ENCODE results near the gene GOLGA2.

The GOLGA2 gene, protein sequence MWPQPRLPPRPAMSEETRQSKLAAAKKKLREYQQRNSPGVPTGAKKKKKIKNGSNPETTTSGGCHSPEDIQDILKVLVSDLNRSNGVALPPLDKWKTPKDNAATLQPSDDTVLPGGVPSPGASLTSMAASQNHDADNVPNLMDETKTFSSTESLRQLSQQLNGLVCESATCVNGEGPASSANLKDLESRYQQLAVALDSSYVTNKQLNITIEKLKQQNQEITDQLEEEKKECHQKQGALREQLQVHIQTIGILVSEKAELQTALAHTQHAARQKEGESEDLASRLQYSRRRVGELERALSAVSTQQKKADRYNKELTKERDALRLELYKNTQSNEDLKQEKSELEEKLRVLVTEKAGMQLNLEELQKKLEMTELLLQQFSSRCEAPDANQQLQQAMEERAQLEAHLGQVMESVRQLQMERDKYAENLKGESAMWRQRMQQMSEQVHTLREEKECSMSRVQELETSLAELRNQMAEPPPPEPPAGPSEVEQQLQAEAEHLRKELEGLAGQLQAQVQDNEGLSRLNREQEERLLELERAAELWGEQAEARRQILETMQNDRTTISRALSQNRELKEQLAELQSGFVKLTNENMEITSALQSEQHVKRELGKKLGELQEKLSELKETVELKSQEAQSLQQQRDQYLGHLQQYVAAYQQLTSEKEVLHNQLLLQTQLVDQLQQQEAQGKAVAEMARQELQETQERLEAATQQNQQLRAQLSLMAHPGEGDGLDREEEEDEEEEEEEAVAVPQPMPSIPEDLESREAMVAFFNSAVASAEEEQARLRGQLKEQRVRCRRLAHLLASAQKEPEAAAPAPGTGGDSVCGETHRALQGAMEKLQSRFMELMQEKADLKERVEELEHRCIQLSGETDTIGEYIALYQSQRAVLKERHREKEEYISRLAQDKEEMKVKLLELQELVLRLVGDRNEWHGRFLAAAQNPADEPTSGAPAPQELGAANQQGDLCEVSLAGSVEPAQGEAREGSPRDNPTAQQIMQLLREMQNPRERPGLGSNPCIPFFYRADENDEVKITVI

DNA sequence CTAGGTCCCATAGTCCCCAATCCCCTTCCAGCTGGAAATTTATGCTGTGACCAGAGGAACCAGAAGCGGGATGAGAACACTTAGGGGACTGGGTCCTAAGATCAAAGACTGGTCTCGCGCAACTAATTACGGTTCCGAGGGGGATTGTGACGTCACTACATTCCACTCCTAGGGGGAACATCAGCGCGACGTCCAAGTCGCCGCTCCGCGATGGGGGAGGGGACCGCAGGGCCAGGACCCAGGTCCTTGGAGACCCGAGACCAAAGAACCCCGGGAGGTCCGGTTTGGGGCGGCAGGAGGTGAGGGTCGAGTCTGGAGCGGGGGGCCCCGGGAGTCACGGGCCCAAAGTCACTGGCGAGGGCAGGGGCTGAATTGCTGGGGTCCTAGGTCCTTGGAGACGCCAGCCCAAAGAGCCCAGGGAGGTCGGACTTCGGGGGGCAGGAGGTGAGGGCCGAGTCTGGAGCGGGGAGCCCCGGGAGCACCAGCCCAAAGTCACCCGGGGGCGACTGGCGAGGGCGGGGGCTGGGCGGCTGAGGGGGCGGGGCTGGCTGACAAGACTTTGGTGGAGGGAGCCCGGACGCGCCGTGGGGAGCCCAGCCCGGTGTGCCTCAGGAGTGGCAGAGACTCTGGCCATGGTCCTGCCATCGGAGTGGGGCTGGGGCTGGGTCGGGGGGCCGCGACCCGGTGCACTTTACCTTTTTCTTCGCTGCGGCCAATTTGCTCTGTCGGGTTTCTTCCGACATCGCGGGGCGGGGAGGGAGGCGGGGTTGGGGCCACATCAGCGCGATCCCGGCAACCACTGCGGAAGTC is at the start of gene GOLGA2:
TSS of gene GOLGA2 (minus strand) at position 810 of the 810 bp plus-strand sequence. CDS start at position 779, 31 bp downstream.
- peak within 1 kb of the TSS; percentile 88 for H3K27ac ChIP-seq
- no peak for TF ChIP-seq ZFX (IDR thresholded peaks at IDR 0.05)
- TF ChIP-seq CTCF (conservative IDR thresholded peaks at IDR 0.05), result no peak

DNA sequence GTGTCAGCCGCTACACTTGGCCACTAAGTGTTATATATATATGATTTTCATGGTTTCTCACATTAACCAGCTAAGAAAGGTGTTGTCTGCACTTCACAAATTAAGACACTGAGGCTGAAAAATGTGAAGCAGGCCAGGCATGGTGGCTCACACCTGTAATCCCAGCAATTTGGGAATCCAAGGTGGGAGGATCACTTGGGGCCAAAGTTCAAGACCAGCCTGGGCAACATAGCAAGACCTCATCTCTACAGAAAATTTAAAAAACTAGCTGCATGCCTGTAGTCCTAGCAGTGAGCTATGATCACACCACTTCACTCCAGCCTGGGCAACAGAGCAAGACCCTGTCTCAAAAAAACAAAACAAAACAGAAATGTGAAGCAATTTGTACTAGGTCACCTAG is 48.6 kb upstream of the GOLGA2 start:
- TF ChIP-seq CTCF (conservative IDR thresholded peaks at IDR 0.05) (no peak), ZFX (IDR thresholded peaks at IDR 0.05) (no peak)
- H3K27ac ChIP-seq, result no peak overlapping the region

- TF ChIP-seq CTCF (conservative IDR thresholded peaks at IDR 0.05) (no peak), ZFX (IDR thresholded peaks at IDR 0.05) (no peak)
- peak overlapping the region; percentile 96 for H3K27ac ChIP-seq
Observed at GRCh38 chr9:128323791-128324190, 48.0 kb upstream of the GOLGA2 start.

DNA sequence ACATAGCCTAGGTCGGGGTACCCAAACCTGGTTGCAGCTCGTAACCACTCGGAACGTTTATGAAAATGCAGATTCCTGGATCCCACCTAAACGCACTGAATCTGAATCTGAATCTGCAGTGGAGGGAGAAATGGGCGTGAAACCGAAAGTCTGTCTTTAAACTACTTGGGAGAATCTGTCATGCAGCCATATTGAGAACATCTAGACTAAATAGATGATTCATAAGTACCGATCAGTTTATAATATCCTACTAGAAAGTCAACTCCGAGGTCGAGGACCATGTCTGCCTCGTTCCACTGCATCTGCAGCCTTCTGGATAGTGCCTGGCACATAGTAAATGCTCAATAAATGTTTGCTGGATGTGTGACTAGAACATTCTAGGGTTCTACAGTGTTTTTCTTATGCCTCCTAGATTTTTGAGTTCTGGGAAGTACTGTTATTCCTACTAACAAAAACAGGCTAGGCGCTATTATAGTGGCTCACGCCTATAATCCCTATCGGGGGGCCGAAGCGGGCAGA is 47.5 kb upstream of the GOLGA2 start:
- peak overlapping the region; percentile 96 for H3K27ac ChIP-seq
- no peak for TF ChIP-seq CTCF (conservative IDR thresholded peaks at IDR 0.05)
- TF ChIP-seq ZFX (IDR thresholded peaks at IDR 0.05), result no peak

DNA sequence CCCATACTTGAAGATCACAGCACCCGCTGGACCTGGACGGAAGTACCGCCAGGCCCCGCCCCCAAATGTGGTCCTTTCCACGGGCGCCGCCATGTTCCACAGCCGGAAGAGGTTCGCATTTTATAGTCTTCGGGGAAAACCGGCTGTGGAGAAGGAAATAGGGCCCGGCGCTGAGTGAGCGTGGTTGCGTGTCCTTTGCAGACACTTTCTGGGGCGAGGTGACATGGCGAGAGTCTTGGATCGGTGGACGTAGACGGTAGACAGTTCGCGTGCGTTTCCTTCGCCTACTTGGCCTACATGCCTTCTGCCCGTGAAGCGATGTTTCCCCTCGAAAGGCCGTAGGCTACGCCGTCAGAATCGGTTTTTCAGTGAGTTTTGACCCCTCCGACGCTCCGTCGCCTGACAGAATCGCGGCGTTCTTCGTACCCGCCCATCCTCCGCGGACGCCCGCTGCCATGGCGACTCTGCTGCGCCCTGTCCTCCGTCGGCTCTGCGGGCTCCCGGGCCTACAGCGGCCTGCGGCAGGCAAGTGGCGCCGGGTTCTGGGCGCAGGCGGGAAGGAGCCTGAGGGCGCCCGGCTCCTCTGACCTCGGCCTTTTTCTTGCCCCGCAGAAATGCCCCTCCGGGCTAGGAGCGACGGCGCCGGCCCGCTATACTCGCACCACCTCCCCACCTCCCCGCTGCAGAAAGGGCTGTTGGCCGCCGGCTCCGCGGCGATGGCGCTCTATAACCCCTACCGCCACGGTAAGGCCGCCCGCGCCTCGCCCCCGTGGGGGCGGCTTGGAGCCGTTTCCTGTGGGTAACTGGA is 46.8 kb upstream of the GOLGA2 start, which contains the start of the genes COQ4 and TRUB2:
TSS of gene COQ4 (plus strand) at position 436 of the 808 bp plus-strand sequence. CDS start at position 456, 20 bp downstream.
TSS of gene TRUB2 (minus strand) at position 44 of the 808 bp plus-strand sequence. CDS start at position 5, 39 bp downstream.
- peak within 1 kb of the TSS; percentile 96 for H3K27ac ChIP-seq
- TF ChIP-seq CTCF (conservative IDR thresholded peaks at IDR 0.05) (no peak), ZFX (IDR thresholded peaks at IDR 0.05) (peak; percentile 89)

DNA sequence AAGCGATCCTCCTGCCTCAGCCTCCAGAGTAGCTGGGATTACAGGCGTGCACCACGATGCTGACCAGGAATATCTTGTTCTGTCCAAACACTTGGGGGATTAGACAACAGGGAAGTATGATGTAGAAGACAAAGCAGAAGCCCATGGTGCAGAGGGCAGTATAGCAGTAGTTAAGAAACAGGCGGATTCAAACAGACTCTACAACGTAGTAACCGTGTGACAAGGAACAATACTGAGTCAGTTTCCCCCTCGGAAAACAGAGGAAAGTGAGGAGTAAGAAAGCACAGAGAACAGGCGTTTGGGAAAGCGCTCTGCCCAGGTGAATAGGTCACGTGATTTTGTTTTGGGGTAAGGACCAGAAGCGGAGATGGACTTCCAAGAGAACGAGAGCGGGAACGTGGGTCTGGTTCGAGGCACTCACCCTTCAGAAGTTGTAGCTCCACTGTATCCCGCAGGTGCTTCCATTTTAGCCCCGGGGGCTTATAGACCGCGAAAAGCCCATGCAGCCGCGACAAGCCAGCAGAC is 46.1 kb upstream of the GOLGA2 start:
- peak overlapping the region; percentile 96 for H3K27ac ChIP-seq
- TF ChIP-seq ZFX (IDR thresholded peaks at IDR 0.05) (no peak), CTCF (conservative IDR thresholded peaks at IDR 0.05) (no peak)
